GM12865 (cell line): ENCODE data around the gene ARL5A.
"Not testable (repeated sequence)": the region's sequence is repeated elsewhere in the genome, so short reads cannot be mapped to it uniquely, and the experiment has no call there.

ENCODE experiments used
- DNase-seq: peaks from one replicate; pipeline ENCODE4 v3.0.0; 2010; ENCODE audit warnings: low read depth
- H3K4me3 ChIP-seq: 2 replicates; pipeline ENCODE4 v1.5.1; 2011; ENCODE audit warnings: mild to moderate bottlenecking, low read depth, low read length, control low read depth
- TF ChIP-seq, protein P1 (sequence below): IDR thresholded peaks from 2 replicates; pipeline ENCODE4 v1.5.1; 2011; ENCODE audit warnings: low read length, control low read depth, low read depth, inconsistent platforms; ENCODE audit not compliant: insufficient read depth; ENCODE audit errors: missing control alignments

The ARL5A gene

DNA sequence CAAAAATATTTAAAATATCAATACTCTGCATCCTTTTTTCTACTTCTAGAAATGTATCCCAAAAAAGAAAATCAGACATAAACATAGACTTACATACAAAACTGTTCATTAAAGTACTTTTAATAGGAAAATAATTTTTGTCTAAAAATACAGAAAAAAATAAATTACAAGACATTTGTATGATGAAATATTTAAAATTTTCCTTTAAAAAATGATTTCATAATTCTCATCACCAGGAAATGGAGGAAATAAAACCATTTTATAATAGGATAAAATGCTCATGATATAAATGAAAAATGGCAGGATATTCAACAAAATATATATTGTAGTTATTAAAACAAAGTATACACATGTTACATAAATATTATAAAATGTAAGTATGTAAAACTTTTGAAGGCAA is 24.4 kb downstream of the ARL5A start:
- no peak for DNase-seq
- TF ChIP-seq, protein P1, sequence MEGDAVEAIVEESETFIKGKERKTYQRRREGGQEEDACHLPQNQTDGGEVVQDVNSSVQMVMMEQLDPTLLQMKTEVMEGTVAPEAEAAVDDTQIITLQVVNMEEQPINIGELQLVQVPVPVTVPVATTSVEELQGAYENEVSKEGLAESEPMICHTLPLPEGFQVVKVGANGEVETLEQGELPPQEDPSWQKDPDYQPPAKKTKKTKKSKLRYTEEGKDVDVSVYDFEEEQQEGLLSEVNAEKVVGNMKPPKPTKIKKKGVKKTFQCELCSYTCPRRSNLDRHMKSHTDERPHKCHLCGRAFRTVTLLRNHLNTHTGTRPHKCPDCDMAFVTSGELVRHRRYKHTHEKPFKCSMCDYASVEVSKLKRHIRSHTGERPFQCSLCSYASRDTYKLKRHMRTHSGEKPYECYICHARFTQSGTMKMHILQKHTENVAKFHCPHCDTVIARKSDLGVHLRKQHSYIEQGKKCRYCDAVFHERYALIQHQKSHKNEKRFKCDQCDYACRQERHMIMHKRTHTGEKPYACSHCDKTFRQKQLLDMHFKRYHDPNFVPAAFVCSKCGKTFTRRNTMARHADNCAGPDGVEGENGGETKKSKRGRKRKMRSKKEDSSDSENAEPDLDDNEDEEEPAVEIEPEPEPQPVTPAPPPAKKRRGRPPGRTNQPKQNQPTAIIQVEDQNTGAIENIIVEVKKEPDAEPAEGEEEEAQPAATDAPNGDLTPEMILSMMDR: no peak
- no peak overlapping the region for H3K4me3 ChIP-seq

DNA sequence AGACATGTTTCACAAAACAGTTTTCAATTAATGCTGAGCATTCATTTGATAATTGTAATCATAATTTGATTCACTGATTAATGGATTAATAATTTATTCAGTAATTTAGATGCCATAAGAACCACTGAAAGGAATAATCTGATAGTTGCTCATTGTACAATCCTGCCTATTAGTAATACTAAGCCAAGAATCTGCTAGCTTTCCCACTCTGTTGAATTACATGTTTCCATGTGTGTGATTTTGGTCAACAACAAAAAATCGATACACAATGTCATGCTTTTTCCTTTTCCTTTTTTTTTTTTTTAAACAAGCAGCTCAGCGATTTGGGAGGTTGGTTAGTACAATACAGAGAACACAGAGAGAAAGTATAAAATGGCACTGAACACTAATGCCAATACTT is 25.9 kb downstream of the ARL5A start:
- H3K4me3 ChIP-seq: no peak overlapping the region
- TF ChIP-seq, protein P1: no peak
- no peak for DNase-seq

DNA sequence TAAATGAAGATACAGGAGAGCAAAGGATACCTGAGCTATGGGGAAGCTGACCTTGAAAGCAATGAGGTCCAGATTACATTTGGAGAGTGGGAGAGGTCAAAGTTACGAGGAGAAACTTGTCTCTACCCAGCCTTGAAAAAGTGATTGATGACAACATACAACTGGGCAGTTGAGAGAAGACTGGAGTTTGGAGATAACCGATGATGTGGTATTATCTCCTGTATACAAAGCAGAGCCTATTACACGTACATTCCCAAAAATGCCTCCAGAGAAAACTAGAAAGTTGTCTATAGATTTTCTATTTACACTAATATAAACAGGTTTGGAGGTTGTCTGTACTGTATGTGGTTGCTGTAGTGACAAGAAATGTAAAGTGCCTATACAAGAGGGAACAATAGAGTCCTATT is 28.3 kb downstream of the ARL5A start:
- H3K4me3 ChIP-seq: no peak overlapping the region
- TF ChIP-seq, protein P1: no peak
- DNase-seq: no peak

DNA sequence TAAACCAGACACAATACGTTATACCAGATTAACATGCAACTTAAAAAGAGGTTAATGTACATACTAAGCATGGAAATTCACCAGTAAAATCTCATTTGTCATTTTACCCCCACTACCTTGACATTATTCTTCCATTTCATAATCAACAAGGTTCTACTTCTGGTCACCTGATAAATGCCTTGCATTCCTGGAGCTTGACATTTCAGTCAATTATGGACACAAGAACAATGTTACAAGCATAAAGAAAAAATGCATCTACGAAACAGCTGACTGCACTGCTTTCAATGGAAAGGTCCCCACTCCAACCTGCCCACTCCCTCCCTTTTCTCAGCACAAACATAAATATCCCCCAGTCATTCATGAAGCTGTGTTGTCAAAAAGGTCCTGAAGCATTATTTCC is 31.4 kb downstream of the ARL5A start:
- DNase-seq: no peak
- TF ChIP-seq, protein P1: no peak
- no peak overlapping the region for H3K4me3 ChIP-seq

DNA sequence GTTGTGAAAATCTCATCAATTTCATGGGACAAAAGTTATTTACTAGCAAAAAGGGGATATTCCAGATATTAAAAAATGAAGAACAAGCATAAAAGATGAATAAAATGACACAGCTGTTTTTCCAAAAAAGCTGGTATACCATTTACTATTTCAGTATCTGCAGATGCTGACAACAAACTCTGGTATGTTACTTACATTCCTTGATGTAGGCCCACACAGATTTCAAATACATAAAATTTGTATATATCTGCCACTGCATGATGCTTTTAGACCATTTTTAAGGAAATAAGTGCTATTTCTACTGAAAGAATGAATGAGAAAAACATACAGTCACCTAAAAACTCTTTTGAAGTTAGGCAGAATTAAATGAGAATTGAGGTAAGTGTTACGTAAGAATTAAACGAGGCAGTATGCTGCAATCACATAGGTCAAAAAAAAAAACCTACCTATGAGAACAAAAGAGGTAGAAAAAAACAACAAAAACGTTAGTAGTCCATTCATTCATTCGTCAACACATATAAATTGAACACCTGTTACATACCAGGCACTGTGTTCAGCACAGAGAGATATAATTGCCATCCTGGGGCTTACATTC is 32.5 kb downstream of the ARL5A start:
- TF ChIP-seq, protein P1: no peak
- no peak overlapping the region for H3K4me3 ChIP-seq
- no peak for DNase-seq

DNA sequence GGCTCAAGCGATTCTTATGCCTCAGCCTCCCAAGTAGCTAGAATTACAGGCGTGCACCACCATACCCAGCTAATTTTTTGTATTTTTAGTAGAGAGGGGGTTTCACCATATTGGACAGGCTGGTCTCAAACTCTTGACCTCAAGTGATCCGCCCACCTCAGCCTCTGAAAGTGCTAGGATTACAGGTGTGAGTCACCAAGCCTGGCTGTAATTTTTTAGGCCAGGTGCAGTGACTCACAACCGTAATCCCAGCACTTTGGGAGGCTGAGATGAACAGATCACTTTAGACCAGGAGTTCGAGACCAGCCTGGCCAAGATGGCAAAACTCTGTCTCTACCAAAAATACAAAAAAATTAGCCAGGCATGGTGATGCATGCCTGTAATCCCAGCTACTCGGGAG is 33.8 kb downstream of the ARL5A start:
- H3K4me3 ChIP-seq, DNase-seq: not testable (repeated sequence)

DNA sequence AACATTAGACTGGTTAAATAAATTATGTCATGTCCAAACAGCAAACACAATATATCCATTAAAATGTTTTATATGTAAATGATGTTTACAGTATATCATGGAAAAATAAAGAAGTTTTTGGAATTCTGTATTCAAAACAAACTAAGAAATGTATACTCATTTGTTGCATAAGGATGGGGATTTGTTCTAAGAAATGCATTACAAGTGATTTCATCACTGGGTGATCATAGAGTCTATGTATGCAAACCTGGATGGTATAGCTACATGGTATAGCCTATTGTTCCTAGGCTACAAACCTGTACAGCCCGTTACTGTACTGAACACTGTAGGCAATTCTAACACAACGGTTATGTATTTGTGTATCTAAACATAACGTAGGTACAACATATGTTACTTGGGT is 35.1 kb downstream of the ARL5A start:
- TF ChIP-seq, protein P1: no peak
- DNase-seq: no peak
- H3K4me3 ChIP-seq: no peak overlapping the region
